K562 (cell line): ENCODE data around the gene SMCO4. TPM values are rescaled to one million over a fixed set of nuclear protein-coding genes. Genes with fewer than 3 reads are reported as not detected.

Source experiments
- ADNP ChIP-seq: fragments of 200-800 bp; sonication (Bioruptor generic); IDR thresholded peaks from 2 replicates; pipeline ENCODE4 v1.6.1; 2016; ENCODE audit warnings: missing genetic modification characterization, missing compliant biosample characterization
- ATF3 ChIP-seq, 2 experiments: fragments of 450-650 bp in 1 of 2; sonication (generic) in 1 of 2; formaldehyde crosslinking in 1 of 2; IDR thresholded peaks in 1 of 2; conservative IDR thresholded peaks in 1 of 2; 2 replicates each; pipeline versions ENCODE4 v1.6.1 to v1.8.1; 2016 to 2023; ENCODE audit warnings: mild to moderate bottlenecking in 2 of 2, moderate library complexity in 2 of 2, inconsistent platforms in 1 of 2, missing genetic modification reagents in 1 of 2
- ATF7 ChIP-seq: fragments of 450-650 bp; IDR thresholded peaks from 2 replicates; pipeline ENCODE4 v1.7.1; 2014; ENCODE audit warnings: mild to moderate bottlenecking, moderate library complexity
- BHLHE40 ChIP-seq: IDR thresholded peaks from 2 replicates; pipeline ENCODE4 v1.6.1; 2011; ENCODE audit warnings: low read length, improper control_type of control experiment
- EHMT2 ChIP-seq: fragments of 450-650 bp; IDR thresholded peaks from 2 replicates; pipeline ENCODE4 v1.6.1; 2018; ENCODE audit warnings: antibody characterized with exemption
- ESRRB ChIP-seq: fragments of 250-450 bp; sonication (Bioruptor Pico); IDR thresholded peaks from 2 replicates; pipeline ENCODE4 v1.5.0; 2020; ENCODE audit warnings: mild to moderate bottlenecking, moderate library complexity, borderline replicate concordance
- FOXK1 ChIP-seq: sonication (generic); formaldehyde crosslinking; IDR thresholded peaks from 2 replicates; pipeline ENCODE4 v1.8.0; 2022; ENCODE audit warnings: missing genetic modification reagents, mild to moderate bottlenecking, borderline replicate concordance
- HDGF ChIP-seq: fragments of 450-650 bp; IDR thresholded peaks from 2 replicates; pipeline ENCODE4 v1.6.1; 2016
- HLTF ChIP-seq: fragments of 450-650 bp; IDR thresholded peaks from 2 replicates; pipeline ENCODE4 v1.6.1; 2016
- HMBOX1 ChIP-seq: sonication (generic); IDR thresholded peaks from 2 replicates; pipeline ENCODE4 v1.6.1; 2016
- HNRNPK ChIP-seq: fragments of 200-400 bp; formaldehyde crosslinking; IDR thresholded peaks from one replicate; pipeline ENCODE4 v1.6.1; 2018; ENCODE audit warnings: mild to moderate bottlenecking, low read depth, low read length; ENCODE audit not compliant: poor library complexity, severe bottlenecking
- NFIC ChIP-seq: fragments of 450-650 bp; IDR thresholded peaks from 2 replicates; pipeline ENCODE4 v1.6.1; 2017; ENCODE audit warnings: mild to moderate bottlenecking, inconsistent platforms
- SAFB2 ChIP-seq: fragments of 200-400 bp; formaldehyde crosslinking; IDR thresholded peaks from 2 replicates; pipeline ENCODE4 v1.6.1; 2018; ENCODE audit warnings: borderline replicate concordance, low read length, low read depth, moderate library complexity; ENCODE audit not compliant: severe bottlenecking
- SNIP1 ChIP-seq: fragments of 450-650 bp; IDR thresholded peaks from 2 replicates; pipeline ENCODE4 v1.7.1; 2017; ENCODE audit warnings: low read depth, mild to moderate bottlenecking
- THAP7 ChIP-seq: fragments of 250-450 bp; sonication (Bioruptor Pico); IDR thresholded peaks from 2 replicates; pipeline ENCODE4 v1.5.0; 2021
- THRA ChIP-seq: fragments of 450-650 bp; IDR thresholded peaks from 2 replicates; pipeline ENCODE4 v1.6.1; 2017; ENCODE audit warnings: mild to moderate bottlenecking, moderate library complexity
- TSC22D4 ChIP-seq: fragments of 450-650 bp; IDR thresholded peaks from 2 replicates; pipeline ENCODE4 v1.6.1; 2016; ENCODE audit warnings: missing genetic modification characterization, missing biosample characterization, control low read depth
- VEZF1 ChIP-seq: fragments of 200-800 bp; sonication (Bioruptor generic); IDR thresholded peaks from 2 replicates; pipeline ENCODE4 v1.6.1; 2017; ENCODE audit warnings: missing genetic modification characterization, missing compliant biosample characterization
- ZBTB43 ChIP-seq: sonication (generic); formaldehyde crosslinking; IDR thresholded peaks from 2 replicates; pipeline ENCODE4 v1.8.0; 2023; ENCODE audit warnings: mild to moderate bottlenecking, missing genetic modification reagents
- ZNF174 ChIP-seq: fragments of 250-450 bp; sonication (Bioruptor Pico); IDR thresholded peaks from 2 replicates; pipeline ENCODE4 v1.4.0; 2020; ENCODE audit warnings: mild to moderate bottlenecking
- ZNF224 ChIP-seq: sonication (generic); formaldehyde crosslinking; IDR thresholded peaks from 2 replicates; pipeline ENCODE4 v1.8.0; 2022; ENCODE audit warnings: mild to moderate bottlenecking, missing genetic modification reagents
- ZNF311 ChIP-seq: fragments of 250-450 bp; sonication (Bioruptor Pico); IDR thresholded peaks from 2 replicates; pipeline ENCODE4 v1.4.0; 2020; ENCODE audit warnings: mild to moderate bottlenecking, moderate library complexity
- ZNF408 ChIP-seq: fragments of 250-450 bp; sonication (Bioruptor Pico); IDR thresholded peaks from 2 replicates; pipeline ENCODE4 v1.4.0; 2020; ENCODE audit warnings: low read depth, mild to moderate bottlenecking, moderate library complexity
- polyA plus RNA-seq, 8 experiments: library from polyadenylated mRNA; depleted of rRNA in 4 of 8; stranded (reverse) in 5 of 8; unstranded in 3 of 8; fragments of >200 nt; fragmentation: Nextera tagmentation in 2 of 8; fragmentation: Illumina TruSeq in 1 of 8; extraction: Ambion mirVana in 2 of 8; extraction: Trizol in 1 of 8; gene quantifications; 2 replicates each; pipeline versions ENCODE4 v1.2.1 to v1.2.3, GENCODE V29; 2011 to 2014; ENCODE audit warnings: inconsistent platforms in 1 of 8, missing spikeins in 1 of 8
- total RNA-seq, 7 experiments: library from RNA; depleted of rRNA in 6 of 7; stranded (reverse); fragments of >200 nt in 6 of 7; fragmentation: Illumina TruSeq in 2 of 7; extraction: Trizol in 2 of 7; gene quantifications; 2 replicates each; pipeline versions ENCODE4 v1.2.1 to v1.2.3, GENCODE V29; 2011 to 2021; ENCODE audit warnings: low replicate concordance in 1 of 7

Gene SMCO4
- total and polyA plus RNA-seq, 9 of the 15 experiments (the other 6 are each of a cell fraction or from before 2014, with no cell fraction given): 1.8 to 27.8 (median 15.3) TPM

GRCh38 chr11:93543292-93543977 lies at the start of gene SMCO4 (continued):
- TF ChIP-seq HNRNPK (no peak), ZNF408 (CRISPR knock-in tag) (no peak), EHMT2 (no peak; the same call in 1 of the 2 replicates), ZBTB43 (CRISPR knock-in tag) (no peak), HLTF (no peak), ZNF311 (CRISPR knock-in tag) (no peak), THRA (no peak), SAFB2 (no peak), ESRRB (CRISPR knock-in tag) (no peak), TSC22D4 (tag) (no peak), ZNF174 (CRISPR knock-in tag) (no peak), FOXK1 (CRISPR knock-in tag) (no peak), ATF3 (IDR thresholded peaks at IDR 0.05) (no peak), ATF3 (CRISPR knock-in tag; conservative IDR thresholded peaks at IDR 0.05) (no peak), HMBOX1 (no peak), ADNP (tag) (peak; percentile 78), BHLHE40 (0 out of 2 replicates have a peak, but pooled peaks have one; percentile 5), SNIP1 (no peak), NFIC (no peak), VEZF1 (peak; percentile 90), ZNF224 (CRISPR knock-in tag) (no peak), HDGF (no peak), ATF7 (peak; percentile 27; the same call in 1 of the 2 replicates), THAP7 (CRISPR knock-in tag) (no peak)
